Loucy (cell line): ENCODE data around the gene TICAM1.

Experiments used
- EZH2phosphoT487 ChIP-seq: fragments of 200-600 bp; IDR thresholded peaks from 2 replicates; pipeline ENCODE4 v1.6.1; 2018; ENCODE audit warnings: antibody characterized with exemption, mild to moderate bottlenecking, moderate library complexity, borderline replicate concordance
- TF ChIP-seq, protein P1 (sequence below): fragments of 200-600 bp; sonication (generic); conservative IDR thresholded peaks from 2 replicates; pipeline ENCODE4 v1.5.1; 2014; ENCODE audit warnings: mild to moderate bottlenecking, antibody characterized with exemption, low read length

- TF ChIP-seq, protein P1, sequence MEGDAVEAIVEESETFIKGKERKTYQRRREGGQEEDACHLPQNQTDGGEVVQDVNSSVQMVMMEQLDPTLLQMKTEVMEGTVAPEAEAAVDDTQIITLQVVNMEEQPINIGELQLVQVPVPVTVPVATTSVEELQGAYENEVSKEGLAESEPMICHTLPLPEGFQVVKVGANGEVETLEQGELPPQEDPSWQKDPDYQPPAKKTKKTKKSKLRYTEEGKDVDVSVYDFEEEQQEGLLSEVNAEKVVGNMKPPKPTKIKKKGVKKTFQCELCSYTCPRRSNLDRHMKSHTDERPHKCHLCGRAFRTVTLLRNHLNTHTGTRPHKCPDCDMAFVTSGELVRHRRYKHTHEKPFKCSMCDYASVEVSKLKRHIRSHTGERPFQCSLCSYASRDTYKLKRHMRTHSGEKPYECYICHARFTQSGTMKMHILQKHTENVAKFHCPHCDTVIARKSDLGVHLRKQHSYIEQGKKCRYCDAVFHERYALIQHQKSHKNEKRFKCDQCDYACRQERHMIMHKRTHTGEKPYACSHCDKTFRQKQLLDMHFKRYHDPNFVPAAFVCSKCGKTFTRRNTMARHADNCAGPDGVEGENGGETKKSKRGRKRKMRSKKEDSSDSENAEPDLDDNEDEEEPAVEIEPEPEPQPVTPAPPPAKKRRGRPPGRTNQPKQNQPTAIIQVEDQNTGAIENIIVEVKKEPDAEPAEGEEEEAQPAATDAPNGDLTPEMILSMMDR: no peak
- TF ChIP-seq EZH2phosphoT487: no peak
These were observed 55.8 kb downstream of the TICAM1 start for GRCh38 chr19:4775627-4776152.
